GM19099 (cell line): ENCODE results near the gene HYCC1.

Source experiments
- POLR2A ChIP-seq: IDR thresholded peaks from 3 replicates; pipeline ENCODE4 v1.6.1; 2011; ENCODE audit warnings: low read depth; ENCODE audit not compliant: insufficient read length; ENCODE audit errors: extremely low read depth

Gene HYCC1

DNA sequence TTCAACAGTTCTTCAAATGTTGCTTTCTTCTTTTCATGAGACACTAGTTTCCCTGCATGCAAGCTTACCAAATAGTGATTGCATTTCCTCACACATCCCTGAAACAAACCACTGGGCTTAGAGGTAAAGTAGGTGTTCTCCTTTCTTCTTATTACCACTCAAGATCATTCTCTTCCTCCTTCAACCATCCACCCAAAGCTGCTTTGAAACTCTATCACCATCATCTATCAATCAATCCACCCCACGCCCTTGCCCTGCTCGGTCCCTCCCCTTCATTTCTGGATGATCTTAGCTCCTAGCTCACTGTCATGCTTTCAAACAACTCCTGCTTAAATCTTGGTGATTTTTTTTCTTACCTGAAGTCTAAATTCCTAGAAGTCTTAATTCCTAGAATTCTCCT, 18.9 kb downstream of the HYCC1 start:
- TF ChIP-seq POLR2A: no peak

DNA sequence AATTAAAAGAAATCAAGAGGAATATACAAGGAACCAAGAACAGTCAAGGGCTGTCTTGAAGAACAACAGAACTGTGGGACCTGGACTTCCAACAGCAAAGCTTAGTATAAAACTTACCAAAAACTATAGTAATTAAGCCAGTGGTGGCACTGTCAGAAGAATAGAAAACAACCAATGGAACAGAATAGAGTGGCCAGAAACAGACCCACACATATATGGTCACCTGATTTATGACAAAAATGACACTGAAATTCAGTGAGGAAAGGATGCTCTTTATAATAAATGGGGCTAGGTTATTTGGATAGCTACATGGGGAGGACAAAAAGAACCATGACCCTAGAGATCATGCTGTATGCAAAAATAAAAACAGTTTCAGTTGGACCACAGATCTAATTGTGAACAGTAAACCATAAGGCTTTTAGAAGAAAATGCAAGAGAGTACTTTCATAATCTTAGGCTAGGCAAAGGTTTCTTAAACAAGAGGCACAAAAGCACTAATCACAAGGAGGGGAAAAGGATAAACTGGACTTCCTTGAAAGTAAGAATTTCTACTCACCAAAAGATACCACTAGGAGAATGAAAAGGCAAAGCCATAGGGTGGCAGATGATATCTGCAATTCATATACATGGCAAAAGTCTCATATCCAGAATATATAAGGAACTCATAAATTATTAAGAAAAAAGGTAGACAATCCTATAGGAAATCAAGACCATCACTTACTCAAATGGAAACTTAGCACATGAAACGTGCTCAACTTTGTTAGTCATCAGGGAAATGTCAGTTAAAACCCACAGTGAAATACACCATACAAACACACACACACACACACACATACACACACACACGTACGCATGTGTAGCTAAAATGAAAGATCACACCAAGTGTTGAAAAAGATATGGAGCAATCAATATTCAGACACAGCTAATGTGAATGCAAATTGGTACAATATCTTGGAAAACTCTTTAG, 20.8 kb downstream of the HYCC1 start:
- no peak for TF ChIP-seq POLR2A

DNA sequence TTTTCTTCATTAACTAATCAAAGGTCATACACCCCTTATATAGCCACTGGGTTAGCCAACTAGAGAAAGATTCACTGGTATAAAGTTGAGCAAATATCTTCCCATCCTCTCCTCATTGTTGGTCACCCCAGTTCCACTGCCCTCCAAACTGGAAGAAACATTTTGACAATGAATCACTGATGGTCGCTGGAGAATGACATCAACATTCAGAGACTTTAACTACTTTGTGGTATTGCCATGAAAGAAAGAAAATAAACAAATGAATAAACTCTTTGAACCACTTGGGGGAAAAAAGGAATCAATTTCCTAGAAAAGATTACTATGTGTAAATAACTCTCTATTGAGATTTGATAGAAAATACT, 23.4 kb downstream of the HYCC1 start:
- no peak for TF ChIP-seq POLR2A

DNA sequence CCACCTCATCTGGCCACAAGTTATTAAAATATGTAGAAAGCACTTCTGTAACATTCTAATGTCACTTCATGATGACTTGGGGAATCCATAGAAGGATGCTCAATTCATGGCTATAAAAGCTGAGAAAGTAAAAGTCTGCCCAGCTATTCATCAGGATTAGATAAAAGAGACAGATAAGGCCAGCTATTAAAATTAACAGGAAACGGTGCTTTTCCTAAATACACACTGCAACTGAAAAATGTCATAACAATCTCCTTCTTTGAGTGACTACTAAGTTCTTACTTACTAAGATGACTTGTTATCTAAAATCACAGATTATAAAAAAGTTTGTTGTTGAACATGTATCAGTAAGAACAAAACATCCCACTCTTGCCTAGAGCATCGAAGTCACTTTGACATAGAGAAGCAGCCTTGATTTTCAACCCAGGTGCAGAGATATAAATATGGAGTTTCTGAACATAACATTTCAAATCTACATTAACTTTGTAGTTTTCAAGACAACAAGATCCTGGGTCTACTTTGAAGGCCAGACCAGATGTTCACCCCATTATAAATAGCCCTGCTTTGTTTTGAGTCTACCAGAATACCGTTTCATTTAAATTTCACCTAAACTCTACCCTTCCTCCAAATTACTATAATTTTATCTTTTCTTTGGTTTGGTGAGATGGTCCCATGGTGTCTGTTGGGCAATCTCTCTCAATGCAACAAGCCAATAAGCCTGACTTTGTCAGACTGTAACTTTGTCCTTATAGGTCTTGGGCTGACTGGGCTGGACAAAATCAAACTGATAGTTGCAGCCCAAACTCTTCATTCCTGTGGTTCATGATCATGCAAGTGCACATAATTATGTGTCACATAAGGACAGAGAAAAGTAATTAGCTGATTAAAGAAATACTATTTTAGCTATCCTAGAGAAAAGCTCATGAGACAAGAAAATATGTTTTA, 24.0 kb downstream of the HYCC1 start:
- no peak for TF ChIP-seq POLR2A

DNA sequence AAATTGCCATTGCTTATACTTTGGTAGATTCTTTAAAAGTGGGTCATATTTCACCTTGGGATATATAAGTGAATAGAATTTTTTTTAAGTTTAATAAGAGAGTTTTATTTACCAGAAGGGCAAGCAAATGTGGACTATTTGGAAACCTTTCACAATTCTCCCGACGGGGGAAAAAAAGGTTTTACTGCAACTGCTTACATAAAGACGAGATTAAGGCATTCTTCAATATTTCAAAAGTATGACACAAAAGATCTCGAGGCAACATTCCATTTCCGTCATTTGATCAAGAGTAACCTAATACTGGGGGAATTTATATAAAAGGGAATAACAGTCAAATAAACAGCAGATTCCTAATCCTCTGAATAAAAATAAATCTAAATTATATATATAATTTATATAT, 28.5 kb downstream of the HYCC1 start:
- no peak for TF ChIP-seq POLR2A

DNA sequence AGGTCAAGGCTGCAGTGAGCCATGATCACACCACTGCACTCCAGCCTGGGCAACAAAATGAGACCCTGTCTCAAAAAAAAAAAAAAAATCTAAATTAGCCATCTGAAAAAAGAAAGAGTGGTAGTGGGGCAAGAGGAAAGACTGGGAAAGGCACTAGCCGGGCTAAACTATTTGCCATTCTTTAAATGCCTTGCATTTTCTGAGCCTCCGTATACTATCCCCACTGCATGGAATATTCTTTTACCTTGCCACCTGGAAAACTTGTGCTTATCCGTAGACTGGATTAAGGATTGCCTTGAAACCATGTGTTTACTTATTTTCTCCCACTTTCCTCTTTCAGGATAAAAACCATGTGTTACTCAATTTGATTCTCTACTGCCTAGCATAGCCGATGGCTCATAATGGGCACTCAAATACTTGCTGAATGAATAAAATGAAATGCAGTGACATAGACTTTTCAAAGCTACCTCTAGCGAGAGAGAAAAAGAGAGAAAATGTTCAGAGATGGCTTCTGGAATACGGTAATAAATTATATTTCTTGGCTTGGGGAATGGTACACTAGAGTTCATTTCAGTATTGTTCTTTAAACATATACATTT, 30.6 kb downstream of the HYCC1 start:
- no peak for TF ChIP-seq POLR2A

DNA sequence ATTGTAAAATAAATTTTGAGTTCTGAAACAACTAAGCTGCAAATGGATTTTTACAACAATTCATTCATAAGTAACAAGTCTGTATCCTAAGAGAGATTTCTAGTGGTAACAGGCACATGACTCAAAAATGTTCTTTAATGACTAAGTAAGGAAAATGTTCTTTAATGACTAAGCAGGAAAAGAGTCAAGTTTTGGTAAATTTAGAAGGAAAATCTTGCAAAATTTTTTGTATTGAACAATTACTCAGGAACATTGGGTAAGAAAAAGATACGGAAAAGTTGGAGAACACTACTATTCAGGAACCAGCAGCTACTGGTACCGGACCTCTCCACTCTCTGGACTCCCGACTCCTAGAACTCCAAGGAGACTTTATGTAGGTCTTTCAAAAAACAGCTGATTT, 33.5 kb downstream of the HYCC1 start:
- TF ChIP-seq POLR2A: no peak

DNA sequence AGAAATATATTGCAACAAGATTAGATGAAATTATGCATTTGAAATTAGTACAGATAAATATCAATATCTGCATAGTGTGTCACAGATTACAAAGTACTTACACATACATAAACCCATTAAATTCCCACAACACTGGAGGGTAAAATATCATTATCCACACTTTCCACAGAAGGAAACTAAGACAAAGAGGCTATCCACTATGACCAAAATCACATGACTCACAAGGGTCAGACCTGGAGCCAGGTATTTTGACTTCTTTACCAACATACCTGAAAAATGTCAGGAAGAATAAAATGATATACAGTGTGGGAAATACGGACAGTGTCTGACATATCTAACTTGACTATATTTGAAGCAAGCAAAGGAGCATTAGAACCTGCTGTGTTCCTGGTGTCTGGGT, 34.1 kb downstream of the HYCC1 start:
- no peak for TF ChIP-seq POLR2A

DNA sequence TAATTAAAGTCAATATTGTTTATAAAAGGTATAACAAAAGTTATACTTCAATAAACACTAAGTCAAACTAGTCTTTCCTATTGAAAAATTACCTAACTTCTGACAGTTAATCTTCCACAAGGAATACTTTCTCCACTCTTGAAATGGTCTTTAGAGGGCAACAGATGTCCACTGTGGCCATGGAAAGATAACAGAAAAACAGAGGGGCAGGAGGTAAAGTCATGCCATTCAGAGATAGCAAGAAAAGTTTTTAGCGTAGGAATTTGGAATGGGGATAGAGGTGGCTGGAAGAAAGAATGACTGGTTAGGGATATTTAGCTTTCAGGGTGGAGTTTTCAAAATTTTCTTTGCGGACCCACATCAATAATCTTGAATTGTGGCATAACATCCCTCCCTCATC, 34.7 kb downstream of the HYCC1 start:
- TF ChIP-seq POLR2A: no peak

DNA sequence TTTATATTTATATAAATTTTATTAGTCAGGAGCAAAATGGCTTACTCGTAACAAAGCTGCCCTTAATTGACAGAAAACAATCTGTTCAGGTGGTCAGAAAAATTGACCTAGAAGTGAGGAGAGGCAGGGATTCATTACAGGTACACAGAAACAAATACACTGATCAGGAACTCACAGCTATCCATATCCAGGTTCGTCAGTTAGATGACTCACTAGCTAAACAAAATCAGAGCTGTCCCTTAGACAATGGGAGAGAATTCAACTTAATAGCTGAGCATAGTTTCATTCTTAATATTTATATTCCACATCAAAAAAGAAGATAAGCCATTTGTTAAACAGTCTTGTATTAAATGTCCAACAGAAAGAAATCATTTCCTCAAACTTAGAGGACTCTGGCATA, 41.7 kb downstream of the HYCC1 start:
- TF ChIP-seq POLR2A: no peak

DNA sequence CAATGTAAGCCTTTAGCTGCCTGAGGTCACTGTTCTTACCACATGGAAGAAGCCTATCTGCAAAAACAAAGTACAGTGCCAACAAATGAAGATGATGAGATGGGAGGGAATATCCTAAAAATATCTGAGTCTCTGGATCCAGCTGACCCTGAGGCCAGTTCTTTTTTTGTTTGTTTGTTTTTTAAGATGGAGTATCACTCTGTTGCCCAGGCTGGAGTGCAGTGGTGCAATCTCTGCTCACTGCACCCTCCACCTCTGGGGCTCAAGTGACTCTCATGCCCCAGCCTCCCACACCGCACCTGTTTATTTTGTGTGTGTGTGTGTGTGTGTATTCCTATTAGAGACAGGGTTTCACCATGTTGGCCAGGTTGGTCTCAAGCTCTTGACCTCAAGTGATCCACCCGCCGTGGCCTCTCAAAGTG, 44.9 kb downstream of the HYCC1 start:
- TF ChIP-seq POLR2A: no peak
